Kidney (tissue), 14 donors: ENCODE data around the gene ZBTB7A. TPM values are rescaled to one million over a fixed set of nuclear protein-coding genes. Genes with fewer than 3 reads are reported as not detected.
A peak's percentile ranks its signal among the peaks of the same experiment; 100 is the strongest.

Experiments used
- DNase-seq, 5 donors: peaks; one replicate each; pipeline ENCODE4 v3.0.0-alpha.2; 2013 to 2020
- FAIRE-seq: peaks from 2 replicates; lab custom pipeline; 2012; peaks lifted over from hg19 to GRCh38; lab: Jason Lieb, UNC
- H3K27ac ChIP-seq, 2 donors: one replicate each; pipeline ENCODE4 v1.7.0; 2013; ENCODE audit warnings: low read depth in 2 of 2, low read length in 2 of 2, inconsistent platforms in 1 of 2
- H3K27me3 ChIP-seq: one replicate; pipeline ENCODE4 v1.7.1; 2013; ENCODE audit warnings: low read length, inconsistent platforms; ENCODE audit not compliant: control insufficient read depth, insufficient read depth
- H3K36me3 ChIP-seq, 3 donors: one replicate each; pipeline versions ENCODE4 v1.7.0 to v1.7.1; 2013; ENCODE audit warnings: low read length in 3 of 3, control low read depth in 1 of 3, inconsistent platforms in 1 of 3; ENCODE audit not compliant: insufficient read depth in 3 of 3, control insufficient read depth in 2 of 3
- H3K4me1 ChIP-seq, 3 donors: one replicate each; pipeline versions ENCODE4 v1.7.0 to v1.7.1; 2013; ENCODE audit warnings: low read length in 3 of 3, inconsistent platforms in 1 of 3, low read depth in 1 of 3; ENCODE audit not compliant: control insufficient read depth in 2 of 3, insufficient read depth in 2 of 3
- H3K4me3 ChIP-seq, 3 donors: one replicate each; pipeline versions ENCODE4 v1.7.0 to v1.8.1; 2013; ENCODE audit warnings: low read length in 3 of 3, control low read depth in 1 of 3, inconsistent platforms in 1 of 3
- H3K9ac ChIP-seq, 3 donors: one replicate each; pipeline versions ENCODE4 v1.7.0 to v1.7.1; 2013; ENCODE audit warnings: low read length in 3 of 3, control low read depth in 1 of 3, inconsistent platforms in 1 of 3
- H3K9me3 ChIP-seq, 3 donors: one replicate each; pipeline versions ENCODE4 v1.7.0 to v1.7.1; 2013; ENCODE audit warnings: low read length in 3 of 3, control low read depth in 1 of 3, inconsistent platforms in 1 of 3; ENCODE audit not compliant: control insufficient read depth in 2 of 3, insufficient read depth in 1 of 3
- intact Hi-C: fragments of 100-400 bp; cut with DNase I; formaldehyde crosslinking; loops from one replicate; pipeline ENCODE4 v1.11.1; 2022
- polyA plus RNA-seq: library from polyadenylated mRNA; stranded (reverse); fragments of 350-450 nt; fragmentation: Illumina TruSeq; extraction: RNeasy Lipid Tissue Mini Kit (QIAGEN cat#74804); gene quantifications from one replicate; pipeline ENCODE4 v1.2.3, GENCODE V29; 2014; ENCODE audit warnings: low read depth, low replicate concordance; ENCODE audit not compliant: insufficient read depth
- total RNA-seq: library from RNA; stranded (reverse); fragmentation: NEBNext Ultra II Directional; extraction: Animal tissue kit (Norgen Biotek cat#: 25700); gene quantifications from one replicate; pipeline ENCODE4 v1.2.1, GENCODE V29; 2021
- TF ChIP-seq, protein P1 (sequence below): IDR thresholded peaks from 3 replicates; pipeline ENCODE4 v1.5.1; 2012; ENCODE audit warnings: mild to moderate bottlenecking, moderate library complexity, borderline replicate concordance; ENCODE audit not compliant: insufficient read depth; ENCODE audit errors: extremely low read depth
- donor health status: control.
- donor health status: control.
- donor health status: control.
- donor health status: control.
- donor health status: control.
- donor health status: DM: yes; HTN: yes; CAD: no.
- donor health status: Normal renal cell carcinoma (clear cell type).

The ZBTB7A gene
- total and polyA plus RNA-seq, 2 donors from 2014 or later, result 8.9 to 53.2 TPM

DNA sequence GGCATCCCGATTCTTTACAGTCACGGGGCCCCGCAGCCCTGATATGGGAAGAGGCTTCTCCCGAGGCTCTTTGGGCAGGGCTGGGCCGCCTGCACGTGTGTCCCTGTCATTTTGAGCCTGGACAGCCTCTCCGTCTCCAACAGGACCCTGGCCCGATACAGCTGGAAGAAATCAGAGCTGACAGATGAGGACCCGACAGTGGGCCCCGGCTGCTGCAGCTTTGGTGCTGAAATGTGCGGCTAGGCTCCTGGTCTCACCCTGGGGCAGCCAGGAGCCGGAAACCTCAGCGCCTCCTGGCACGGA, 55.9 kb downstream of the ZBTB7A start:
- intact Hi-C loops, result no loop called here
- H3K4me1 ChIP-seq, result peaks cover 0 to 53% (median 8%) of the 10 kb centered on the region in 3 donors
- no peak for FAIRE-seq
- no peak overlapping the region for H3K4me3 ChIP-seq
- H3K9me3 ChIP-seq, result no peaks in the 10 kb centered on the region
- no peak overlapping the region for H3K9ac ChIP-seq
- TF ChIP-seq, protein P1, sequence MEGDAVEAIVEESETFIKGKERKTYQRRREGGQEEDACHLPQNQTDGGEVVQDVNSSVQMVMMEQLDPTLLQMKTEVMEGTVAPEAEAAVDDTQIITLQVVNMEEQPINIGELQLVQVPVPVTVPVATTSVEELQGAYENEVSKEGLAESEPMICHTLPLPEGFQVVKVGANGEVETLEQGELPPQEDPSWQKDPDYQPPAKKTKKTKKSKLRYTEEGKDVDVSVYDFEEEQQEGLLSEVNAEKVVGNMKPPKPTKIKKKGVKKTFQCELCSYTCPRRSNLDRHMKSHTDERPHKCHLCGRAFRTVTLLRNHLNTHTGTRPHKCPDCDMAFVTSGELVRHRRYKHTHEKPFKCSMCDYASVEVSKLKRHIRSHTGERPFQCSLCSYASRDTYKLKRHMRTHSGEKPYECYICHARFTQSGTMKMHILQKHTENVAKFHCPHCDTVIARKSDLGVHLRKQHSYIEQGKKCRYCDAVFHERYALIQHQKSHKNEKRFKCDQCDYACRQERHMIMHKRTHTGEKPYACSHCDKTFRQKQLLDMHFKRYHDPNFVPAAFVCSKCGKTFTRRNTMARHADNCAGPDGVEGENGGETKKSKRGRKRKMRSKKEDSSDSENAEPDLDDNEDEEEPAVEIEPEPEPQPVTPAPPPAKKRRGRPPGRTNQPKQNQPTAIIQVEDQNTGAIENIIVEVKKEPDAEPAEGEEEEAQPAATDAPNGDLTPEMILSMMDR, result no peak
- peaks cover 0 to 12% (median 3%) of the 10 kb centered on the region in 3 donors for H3K36me3 ChIP-seq
- DNase-seq, result peak in 3 of 5 donors; percentile 46 to 77 (median 48)
- no peak overlapping the region for H3K27ac ChIP-seq
- no peaks in the 10 kb centered on the region for H3K27me3 ChIP-seq

DNA sequence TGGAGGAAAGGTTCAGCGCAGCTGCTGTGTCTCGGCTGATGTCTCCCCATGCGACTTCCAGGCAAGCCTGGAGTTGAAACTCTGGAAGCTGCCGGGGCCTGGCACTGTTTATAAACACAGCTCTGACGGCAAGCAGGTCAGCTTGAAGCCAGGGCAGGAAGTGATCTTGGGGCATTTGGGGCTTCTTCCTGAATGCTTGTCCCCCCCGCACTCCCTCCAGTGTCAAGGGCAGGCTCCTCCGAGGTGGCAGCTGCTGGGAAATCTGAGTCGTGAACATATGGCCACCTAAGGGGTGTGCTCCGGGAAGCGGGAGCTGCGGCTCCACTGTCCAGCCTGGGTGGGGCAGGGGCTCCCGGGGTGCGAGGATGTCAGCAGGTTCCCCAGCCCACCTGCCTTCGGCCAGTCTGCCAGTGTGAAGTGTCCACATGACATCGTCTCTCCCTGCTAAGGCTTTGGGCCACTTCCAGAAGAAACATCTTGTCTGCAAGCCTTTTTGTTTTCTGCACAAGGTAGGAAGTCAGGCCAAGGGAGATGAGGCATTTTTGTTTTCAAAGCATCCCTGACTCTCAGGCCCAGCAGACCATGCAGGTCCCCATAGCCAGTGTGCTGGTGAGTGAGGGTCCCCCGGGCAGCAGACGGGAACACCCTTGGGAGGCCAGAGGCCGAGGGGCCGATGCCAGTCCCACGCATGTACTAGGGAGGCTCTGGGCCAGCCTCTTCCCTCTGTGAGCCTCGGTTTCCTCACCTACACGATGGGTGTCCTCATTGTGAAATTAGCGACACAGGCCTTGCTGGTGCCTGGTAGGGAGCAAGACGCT, 56.5 kb downstream of the ZBTB7A start:
- H3K9ac ChIP-seq, result no peak overlapping the region
- DNase-seq, result peak in 2 of 5 donors; percentile 18 to 35
- H3K9me3 ChIP-seq, result no peaks in the 10 kb centered on the region
- no peaks in the 10 kb centered on the region for H3K27me3 ChIP-seq
- intact Hi-C loops, result no loop called here
- no peak for FAIRE-seq
- TF ChIP-seq, protein P1, result no peak
- peaks cover 0 to 48% (median 3%) of the 10 kb centered on the region in 3 donors for H3K4me1 ChIP-seq
- no peak overlapping the region for H3K4me3 ChIP-seq
- no peak overlapping the region for H3K27ac ChIP-seq
- H3K36me3 ChIP-seq, result peaks cover 0 to 12% (median 3%) of the 10 kb centered on the region in 3 donors

DNA sequence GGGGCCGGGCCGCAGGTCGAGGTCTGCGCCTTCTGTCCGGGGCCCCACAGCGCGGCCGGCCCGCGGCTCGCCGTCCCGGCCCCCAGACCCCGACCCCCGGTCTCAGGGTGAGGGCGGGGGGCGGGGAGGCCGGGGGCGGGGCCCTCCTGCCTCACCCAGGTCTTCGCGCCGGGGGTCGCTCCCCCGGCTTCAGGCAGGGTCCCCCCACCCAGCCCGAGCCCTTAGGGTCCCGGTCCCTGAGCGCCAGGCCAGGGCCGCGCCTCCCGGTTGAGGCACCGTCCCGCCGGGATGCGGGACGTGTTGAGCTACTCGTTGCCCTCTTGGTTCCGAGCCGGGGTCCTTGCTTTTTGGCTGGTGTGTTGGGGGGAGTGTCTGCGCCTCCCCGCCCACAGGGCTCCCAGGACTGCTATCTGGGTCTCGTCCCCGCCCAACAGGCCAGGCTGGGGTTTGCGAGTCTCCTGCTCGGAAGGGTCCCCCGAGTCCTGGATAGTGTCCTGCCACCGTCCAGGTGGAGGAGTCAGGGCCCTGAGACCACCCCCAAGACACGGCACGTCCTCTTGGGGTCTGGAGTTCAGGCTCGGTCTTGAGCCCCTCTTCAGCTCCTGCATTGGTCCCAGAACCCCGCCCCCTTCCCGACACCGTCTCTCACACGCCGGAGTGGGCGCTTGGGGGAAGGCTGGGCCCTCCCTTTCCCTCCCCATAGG, 58.7 kb downstream of the ZBTB7A start:
- intact Hi-C loops, result no loop called here
- Histone ChIP-seq H3K36me3 (no peaks in the 10 kb centered on the region), H3K9ac (peak overlapping the region; percentile 49 to 93 (median 81)), H3K4me1 (peaks cover 0 to 33% (median 0%) of the 10 kb centered on the region in 3 donors), H3K27me3 (no peaks in the 10 kb centered on the region), H3K9me3 (no peaks in the 10 kb centered on the region), H3K4me3 (peak overlapping the region; percentile 63 to 88 (median 87)), H3K27ac (no peak overlapping the region)
- DNase-seq (peak in 3 of 5 donors; percentile 35 to 76 (median 63)), FAIRE-seq (no peak)
- TF ChIP-seq, protein P1, result no peak
